GM12874 (cell line): Measurements from ENCODE around the gene TLCD5.

Experiments used
- CTCF ChIP-seq: IDR thresholded peaks from 2 replicates; pipeline ENCODE4 v1.5.1; 2011; ENCODE audit warnings: low read depth, mild to moderate bottlenecking, control low read depth, low read length, moderate library complexity; ENCODE audit not compliant: insufficient read depth

The TLCD5 gene

GRCh38 chr11:120339394-120339890 is 14.3 kb downstream of the TLCD5 start:
- TF ChIP-seq CTCF = no peak

- TF ChIP-seq CTCF = no peak
These were observed 15.4 kb downstream of the TLCD5 start for GRCh38 chr11:120340529-120340928.

GRCh38 chr11:120342226-120342625 is 17.1 kb downstream of the TLCD5 start:
- TF ChIP-seq CTCF = no peak

GRCh38 chr11:120342678-120343077 is 17.6 kb downstream of the TLCD5 start:
- TF ChIP-seq CTCF = no peak

GRCh38 chr11:120343429-120343828 is 18.3 kb downstream of the TLCD5 start:
- TF ChIP-seq CTCF = no peak

- no peak for TF ChIP-seq CTCF
These were observed 19.4 kb downstream of the TLCD5 start for GRCh38 chr11:120344302-120345004.

- no peak for TF ChIP-seq CTCF
These were observed 21.1 kb downstream of the TLCD5 start for GRCh38 chr11:120346233-120346632.

- TF ChIP-seq CTCF = no peak
These were observed 25.5 kb downstream of the TLCD5 start for GRCh38 chr11:120350637-120351036.
